GM21825 (cell line): ENCODE measurements around the gene TEX12.
"Not testable (repeated sequence)": the region's sequence is repeated elsewhere in the genome, so short reads cannot be mapped to it uniquely, and the experiment has no call there.

Source experiments
- ATAC-seq: cut with Tn5 transposase; IDR thresholded peaks from one replicate; pipeline ENCODE4 v1.9.1; 2021; ENCODE audit warnings: mild to moderate bottlenecking, moderate library complexity; ENCODE audit not compliant: unreplicated experiment

TEX12 gene

DNA sequence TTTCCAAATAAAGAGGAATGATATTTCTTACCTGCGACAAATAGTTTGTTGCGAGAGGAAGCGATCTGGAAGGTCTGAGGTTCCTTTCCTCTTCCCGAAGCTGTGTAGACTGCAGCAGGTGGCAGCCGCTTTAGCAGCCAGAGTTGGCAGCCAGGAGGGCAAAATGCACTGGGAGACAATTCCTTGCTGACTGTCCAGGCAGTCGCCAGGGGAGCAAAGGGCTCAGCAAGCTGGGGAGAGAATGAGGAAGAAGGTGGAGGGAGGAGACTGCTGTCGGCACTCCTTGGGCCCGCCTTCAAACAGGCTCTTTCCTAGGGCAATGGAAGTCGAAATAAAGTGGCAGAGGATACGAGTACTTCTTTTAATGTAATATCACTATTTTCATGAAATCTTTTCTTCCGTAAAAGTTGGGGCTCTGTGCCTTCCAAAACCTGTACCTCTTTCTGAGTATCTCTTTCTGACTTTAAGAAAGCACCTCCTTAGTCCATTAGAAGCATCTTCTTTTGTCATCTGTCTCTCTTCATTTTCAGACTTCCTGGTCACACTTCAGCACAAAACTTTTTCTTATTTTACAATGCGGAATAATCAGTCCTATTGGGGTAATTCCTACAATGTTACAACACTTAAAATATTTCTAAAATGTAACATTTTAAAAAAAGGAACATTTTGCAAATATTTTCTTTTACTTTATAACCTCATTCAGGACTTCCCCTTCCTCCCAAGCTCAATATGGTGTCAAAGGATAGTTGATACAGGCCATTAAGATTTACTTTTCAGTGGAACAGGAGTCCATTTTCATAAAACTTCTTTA is 3.1 kb upstream of the TEX12 start, which contains the start of gene IL18:
Gene IL18 (minus strand): TSS at position 220 of the 811 bp plus-strand sequence. CDS start 9,041 bp downstream, outside the sequence.
- ATAC-seq, result no peak

DNA sequence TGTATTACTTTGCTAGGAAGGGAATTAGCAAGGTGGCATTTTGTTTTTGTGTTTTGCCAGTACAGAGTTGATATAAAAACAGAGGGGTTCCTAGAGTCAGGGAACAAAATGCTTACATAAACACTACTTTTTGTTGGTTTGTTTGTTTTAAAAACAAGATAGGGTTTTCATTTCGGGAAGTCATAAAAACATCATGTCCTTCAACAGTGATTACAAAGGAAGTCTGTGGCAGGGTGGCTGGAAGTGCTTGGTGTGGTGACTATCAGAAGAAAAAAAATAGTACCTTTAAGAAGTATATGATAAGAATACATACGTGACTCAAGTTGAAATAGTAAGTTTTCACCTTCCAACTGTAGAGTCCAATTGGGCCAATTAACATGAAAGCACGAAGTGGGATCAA is 2.1 kb upstream of the TEX12 start:
- no peak for ATAC-seq

- ATAC-seq, result no peak
Measured at GRCh38 chr11:112166562-112166961, 610 bp upstream of the TEX12 start.

DNA sequence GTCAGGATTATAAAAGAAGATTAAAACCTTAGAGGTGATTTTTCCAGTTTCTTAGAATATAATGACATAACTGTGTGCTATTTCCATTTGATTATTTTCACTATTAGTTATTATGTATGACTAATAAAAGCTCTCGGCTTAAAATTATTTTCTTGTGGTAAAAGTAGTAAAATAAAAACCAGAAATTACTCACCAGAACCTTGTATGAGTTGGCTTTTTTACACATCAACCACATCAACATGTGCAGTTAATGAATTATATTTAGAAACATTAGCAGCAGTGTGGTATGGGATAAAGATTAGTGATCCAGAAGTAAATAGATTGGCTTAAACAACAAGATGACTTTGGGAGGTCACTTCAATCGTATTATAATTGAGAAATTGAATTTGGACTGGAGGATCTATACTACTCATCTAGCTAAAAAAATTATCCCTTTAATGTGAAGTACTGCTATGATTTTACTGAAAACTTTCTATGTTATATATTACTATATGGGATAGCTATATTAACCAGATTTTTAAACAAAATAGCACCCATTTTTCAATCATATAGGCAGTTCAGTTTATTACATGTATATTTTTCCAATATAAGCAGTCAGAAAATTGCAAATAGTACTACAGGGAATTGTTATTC is 5.3 kb downstream of the TEX12 start:
- ATAC-seq, result peak; percentile 46

DNA sequence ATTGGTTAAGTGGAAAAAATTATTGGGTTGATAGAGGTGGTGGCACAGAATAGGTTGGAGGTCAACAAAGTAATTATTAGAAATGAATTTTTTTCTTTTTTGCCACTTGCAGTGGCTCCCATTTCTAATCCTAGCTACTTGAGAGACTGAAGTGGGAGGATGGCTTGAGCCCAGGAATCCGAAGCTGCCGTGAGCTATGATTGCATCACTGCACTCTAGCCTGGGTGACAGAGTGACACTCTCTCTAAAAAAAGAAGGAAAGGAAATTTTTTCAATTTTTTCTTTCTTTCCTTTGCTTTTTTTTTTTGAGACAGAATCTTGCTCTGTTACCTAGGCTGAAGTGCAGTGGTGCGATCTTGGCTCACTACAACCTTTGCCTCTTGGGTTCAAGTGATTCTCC is 6.0 kb downstream of the TEX12 start:
- no peak for ATAC-seq

DNA sequence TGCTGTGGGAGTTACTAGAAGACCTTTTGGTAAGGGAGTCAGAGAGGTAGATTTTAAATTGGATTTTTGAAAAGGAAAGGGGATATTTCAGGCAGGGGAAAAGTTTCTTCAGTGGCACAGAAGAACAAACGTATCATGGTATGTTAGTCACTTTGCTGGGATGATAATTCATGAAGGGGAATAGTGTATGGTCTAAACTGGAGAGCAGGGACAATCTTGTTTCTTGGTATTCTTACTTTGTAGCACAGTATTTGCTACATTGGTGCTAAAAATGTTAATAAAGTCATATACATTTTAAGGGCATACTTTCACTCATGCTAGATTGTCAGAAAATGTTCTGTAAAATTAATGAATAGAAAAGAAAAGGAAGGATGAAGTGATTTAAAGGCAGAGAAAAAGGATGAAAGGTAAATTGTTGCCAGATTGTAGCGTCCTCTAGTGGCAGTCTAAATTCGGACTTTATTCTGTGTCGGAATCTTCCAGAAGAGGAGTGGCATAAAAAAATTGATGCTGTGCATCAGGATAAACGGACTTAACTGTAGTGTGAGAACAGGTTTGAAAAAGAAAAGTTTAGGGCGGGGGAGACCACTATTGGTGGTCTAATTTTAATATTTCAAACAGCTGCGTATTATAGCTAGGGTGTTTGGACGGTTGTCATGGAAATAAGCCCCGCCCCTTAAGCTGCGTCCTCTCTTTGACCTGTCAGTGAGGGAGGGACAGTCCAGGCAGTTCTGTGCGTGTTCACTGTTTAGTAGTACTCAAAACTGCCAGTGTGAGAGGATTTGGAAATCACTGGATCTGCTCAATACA is 7.8 kb downstream of the TEX12 start, which contains the start of gene BCO2:
Gene BCO2 (plus strand): TSS at position 724 of the 810 bp plus-strand sequence. CDS start 90 bp downstream, outside the sequence.
- peak; percentile 52 for ATAC-seq

DNA sequence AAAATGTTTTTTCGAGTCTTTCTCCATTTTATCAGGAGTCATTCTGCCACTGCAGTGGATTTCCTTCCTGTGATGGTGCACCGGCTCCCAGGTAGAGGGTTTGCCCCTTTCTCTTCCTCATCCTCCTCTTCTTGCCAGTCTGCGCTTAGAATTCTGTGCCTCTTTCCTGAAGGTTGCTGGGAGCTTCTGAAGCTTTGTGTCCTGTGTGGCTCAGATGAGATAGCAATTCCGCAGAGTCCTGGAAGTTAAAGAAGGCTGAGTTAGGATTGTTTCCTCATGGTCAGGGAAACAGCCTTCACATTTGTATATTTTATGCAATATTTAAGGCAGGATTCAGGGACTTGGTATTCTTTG is 8.4 kb downstream of the TEX12 start:
- no peak for ATAC-seq

DNA sequence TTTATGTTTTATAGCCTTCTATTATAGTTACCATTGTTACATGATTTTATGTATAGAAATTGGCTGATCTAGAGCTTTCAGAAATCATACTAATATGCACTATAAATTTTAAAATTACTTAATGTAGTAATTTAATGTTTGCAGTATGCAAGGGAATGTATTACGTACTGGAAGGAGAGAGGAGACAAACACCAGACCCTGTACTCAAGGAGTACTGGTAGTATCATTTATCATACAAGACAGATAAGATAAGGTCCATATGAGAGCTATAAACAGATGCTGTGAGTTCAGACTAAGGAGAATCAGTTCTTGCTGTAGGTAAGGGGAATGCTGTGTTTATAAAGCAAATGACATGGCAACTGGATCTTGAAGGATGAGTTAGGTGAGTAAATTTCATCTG is 8.9 kb downstream of the TEX12 start:
- no peak for ATAC-seq

- ATAC-seq, result no peak
Measured at GRCh38 chr11:112177589-112177988, 10.4 kb downstream of the TEX12 start.

- ATAC-seq, result no peak
Measured at GRCh38 chr11:112178428-112178827, 11.3 kb downstream of the TEX12 start.

GRCh38 chr11:112178936-112179335 is 11.8 kb downstream of the TEX12 start:
- no peak for ATAC-seq

DNA sequence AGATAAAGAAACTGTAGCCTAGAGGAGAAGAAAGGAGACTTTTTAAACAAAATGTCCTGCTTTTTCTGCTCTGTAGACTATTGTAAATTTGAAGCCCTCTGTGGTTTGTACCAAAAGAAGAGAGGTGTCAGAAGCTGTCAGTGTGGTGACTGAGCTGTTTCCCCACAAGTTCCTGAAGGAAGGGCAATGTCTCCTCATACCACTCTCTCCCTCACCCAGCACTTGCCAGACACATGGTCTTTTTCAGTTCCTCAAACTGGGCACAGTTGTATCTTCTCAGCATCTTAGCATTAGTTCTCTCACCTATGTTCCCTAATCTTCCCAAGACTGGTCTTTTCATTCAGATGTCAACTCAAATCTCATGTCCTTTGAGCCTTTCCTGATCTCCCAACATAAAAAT is 12.4 kb downstream of the TEX12 start:
- peak; percentile 66 for ATAC-seq

- no peak for ATAC-seq
Measured at GRCh38 chr11:112182867-112183266, 15.7 kb downstream of the TEX12 start.

DNA sequence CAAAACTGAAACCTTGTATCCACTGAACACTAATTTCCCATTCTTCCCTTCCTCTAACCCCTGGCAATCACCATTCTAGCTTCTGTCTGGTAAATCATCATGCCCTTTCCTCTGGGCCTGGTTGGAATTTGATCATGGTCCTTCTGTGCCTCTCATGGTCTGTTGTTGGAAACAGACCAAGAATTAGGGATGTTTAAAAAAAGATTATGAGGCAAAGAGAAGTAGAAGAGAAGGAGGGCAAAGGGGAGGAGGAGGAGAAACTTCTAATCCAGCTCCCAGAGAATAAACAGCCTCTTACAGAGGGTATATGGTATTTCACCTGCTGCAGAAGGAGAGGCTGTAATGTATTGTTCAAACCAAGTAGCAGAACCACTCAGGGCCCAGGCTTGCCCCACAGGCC is 18.7 kb downstream of the TEX12 start:
- no peak for ATAC-seq

GRCh38 chr11:112186304-112186703 is 19.1 kb downstream of the TEX12 start:
- no peak for ATAC-seq

- ATAC-seq, result not testable (repeated sequence)
Measured at GRCh38 chr11:112195113-112195512, 27.9 kb downstream of the TEX12 start.

- no peak for ATAC-seq
Measured at GRCh38 chr11:112195951-112196351, 28.8 kb downstream of the TEX12 start.

GRCh38 chr11:112196519-112197087 is 29.4 kb downstream of the TEX12 start:
- ATAC-seq, result no peak

DNA sequence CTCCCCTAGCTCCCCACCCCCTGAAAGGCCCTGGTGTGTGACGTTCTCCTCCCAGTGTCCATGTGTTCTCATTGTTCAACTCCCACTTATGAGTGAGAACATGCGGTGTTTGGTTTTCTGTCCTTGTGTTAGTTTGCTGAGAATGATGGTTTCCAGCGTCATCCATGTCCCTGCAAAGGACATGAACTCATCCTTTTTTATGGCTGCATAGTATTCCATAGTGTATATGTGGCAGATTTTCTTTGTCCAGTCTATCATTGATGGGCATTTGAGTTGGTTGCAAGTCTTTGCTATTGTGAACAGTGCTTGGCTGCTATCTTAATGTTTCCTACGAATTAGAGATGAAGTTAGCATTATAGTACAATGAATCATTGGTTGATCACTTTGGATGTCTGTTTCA is 31.9 kb downstream of the TEX12 start:
- not testable (repeated sequence) for ATAC-seq

- ATAC-seq, result no peak
Measured at GRCh38 chr11:112200252-112200651, 33.1 kb downstream of the TEX12 start.

DNA sequence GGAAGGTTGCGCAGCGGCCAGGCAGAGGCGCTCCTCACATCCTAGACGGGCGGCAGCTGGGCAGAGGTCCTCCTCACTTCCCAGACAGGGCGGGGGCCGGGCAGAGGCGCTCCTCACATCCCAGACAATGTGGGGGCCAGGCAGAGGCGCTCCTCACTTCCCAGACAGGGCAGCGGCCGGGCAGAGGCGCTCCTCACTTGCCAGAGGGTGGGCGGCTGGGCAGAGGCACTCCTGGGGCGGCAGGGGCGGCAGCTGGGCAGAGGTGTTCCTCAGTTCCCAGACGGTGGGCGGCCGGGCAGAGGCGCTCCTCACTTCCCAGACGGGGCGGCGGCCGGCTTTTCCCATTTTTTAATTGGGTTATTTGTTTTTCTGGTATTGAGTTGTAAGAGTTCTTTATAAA is 38.9 kb downstream of the TEX12 start:
- no peak for ATAC-seq
